ENCODE measurements around the gene FOXL2NB. TPM values are rescaled to one million over a fixed set of nuclear protein-coding genes. Genes with fewer than 3 reads are reported as not detected.

The FOXL2NB gene
- total RNA-seq, 3 donors from 2014 or later, result not detected

GRCh38 chr3:138947495-138948121 is 591 bp downstream of the FOXL2NB start:
- DNase-seq (no peak), ATAC-seq (no peak)
- H3K27me3 Mint-ChIP-seq (ENCODE audit: low read depth), result peaks cover 75% of the 10 kb centered on the region
- H3K9me3 Mint-ChIP-seq, result no peaks in the 10 kb centered on the region
- peak overlapping the region; percentile 66 for H3K4me3 Mint-ChIP-seq
- H3K36me3 Mint-ChIP-seq (ENCODE audit: insufficient read depth), result no peaks in the 10 kb centered on the region
- H3K4me1 Mint-ChIP-seq (ENCODE audit: low read depth), result peaks cover 39% of the 10 kb centered on the region

DNA sequence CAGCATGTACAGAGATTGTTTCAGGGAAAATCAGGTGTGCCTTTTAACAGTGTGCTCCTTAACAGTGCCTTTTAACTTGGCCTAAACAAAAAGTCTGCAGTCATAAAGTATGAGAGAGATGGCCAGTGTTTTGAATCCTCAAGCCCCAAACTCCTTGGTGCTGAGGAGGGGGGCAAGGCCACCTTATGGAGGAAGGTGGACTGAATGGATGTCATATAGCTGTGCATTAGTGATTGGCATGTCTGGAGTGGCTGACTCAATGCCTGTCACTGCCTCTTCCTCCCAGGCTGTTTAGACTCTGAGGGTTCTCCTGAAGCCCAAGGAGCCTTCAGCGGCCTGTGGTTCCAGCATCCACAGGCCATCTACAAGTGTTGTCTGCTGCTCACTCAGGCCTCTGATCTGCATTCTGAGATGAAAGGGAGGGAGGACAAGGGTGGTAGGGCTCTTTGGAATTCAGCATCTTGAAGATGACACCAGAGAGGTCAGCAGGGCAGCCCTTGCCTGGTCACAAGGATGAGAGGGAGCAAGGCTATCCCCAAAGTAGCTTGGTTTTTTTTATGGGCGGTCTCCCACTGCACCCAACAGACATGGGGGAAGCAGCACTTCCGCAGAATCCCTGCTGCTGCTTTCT is 1.5 kb downstream of the FOXL2NB start:
- ATAC-seq, result no peak
- no peak for DNase-seq
- H3K4me3 Mint-ChIP-seq, result no peak overlapping the region
- H3K9me3 Mint-ChIP-seq, result no peaks in the 10 kb centered on the region
- H3K4me1 Mint-ChIP-seq (ENCODE audit: low read depth), result peaks cover 37% of the 10 kb centered on the region
- peaks cover 66% of the 10 kb centered on the region for H3K27me3 Mint-ChIP-seq (ENCODE audit: low read depth)
- no peaks in the 10 kb centered on the region for H3K36me3 Mint-ChIP-seq (ENCODE audit: insufficient read depth)

- Mint-ChIP-seq H3K4me3 (no peak overlapping the region), H3K4me1 (ENCODE audit: low read depth) (peaks cover 31% of the 10 kb centered on the region)
Observed at GRCh38 chr3:138949002-138949418, 2.0 kb downstream of the FOXL2NB start.

DNA sequence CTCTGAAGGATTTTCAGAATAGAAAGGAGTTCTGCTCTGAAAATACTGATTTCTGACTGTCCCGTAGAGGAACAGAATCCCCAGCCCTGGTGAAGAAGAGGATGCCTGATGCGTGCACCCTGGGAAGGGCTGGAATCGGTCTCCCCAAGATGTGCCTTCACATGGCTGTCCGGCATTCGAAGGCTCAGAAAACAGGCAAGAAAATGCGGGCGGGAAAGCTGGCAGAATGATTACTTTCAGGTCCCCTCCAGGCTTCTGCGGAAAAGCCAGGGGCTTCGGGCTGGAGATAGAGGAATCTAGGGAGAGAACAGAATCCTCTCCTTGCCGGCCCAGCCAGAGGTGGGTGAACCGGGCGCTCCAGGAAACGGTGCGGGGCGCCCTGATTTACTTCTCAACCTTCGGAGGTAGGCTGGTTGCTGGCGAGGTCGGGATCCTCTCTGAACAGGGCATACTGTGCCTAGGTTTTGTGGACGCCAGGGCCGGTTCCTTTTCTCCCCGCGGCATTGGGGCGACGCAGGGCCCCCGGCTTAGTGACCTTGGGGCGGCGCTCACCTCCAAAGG is 2.5 kb downstream of the FOXL2NB start:
- ATAC-seq (no peak), DNase-seq (no peak)
- peaks cover 26% of the 10 kb centered on the region for H3K4me1 Mint-ChIP-seq (ENCODE audit: low read depth)
- no peaks in the 10 kb centered on the region for H3K9me3 Mint-ChIP-seq
- H3K4me3 Mint-ChIP-seq, result peak overlapping the region; percentile 65
- H3K36me3 Mint-ChIP-seq (ENCODE audit: insufficient read depth), result no peaks in the 10 kb centered on the region
- peaks cover 56% of the 10 kb centered on the region for H3K27me3 Mint-ChIP-seq (ENCODE audit: low read depth)

More at GRCh38 chr3:138949002-138949418, 2.0 kb downstream of the FOXL2NB start:
- ATAC-seq (no peak), DNase-seq (no peak)
- H3K27me3 Mint-ChIP-seq (ENCODE audit: low read depth), result peaks cover 61% of the 10 kb centered on the region
- no peaks in the 10 kb centered on the region for H3K9me3 Mint-ChIP-seq
- H3K36me3 Mint-ChIP-seq (ENCODE audit: insufficient read depth), result no peaks in the 10 kb centered on the region

GRCh38 chr3:138950006-138950644 is 3.1 kb downstream of the FOXL2NB start:
- no peaks in the 10 kb centered on the region for H3K9me3 Mint-ChIP-seq
- DNase-seq (no peak), ATAC-seq (peak; percentile 45 to 47)
- H3K4me3 Mint-ChIP-seq, result peak overlapping the region; percentile 49
- no peaks in the 10 kb centered on the region for H3K36me3 Mint-ChIP-seq (ENCODE audit: insufficient read depth)
- peaks cover 52% of the 10 kb centered on the region for H3K27me3 Mint-ChIP-seq (ENCODE audit: low read depth)
- peaks cover 23% of the 10 kb centered on the region for H3K4me1 Mint-ChIP-seq (ENCODE audit: low read depth)

- Mint-ChIP-seq H3K4me1 (ENCODE audit: low read depth) (peaks cover 20% of the 10 kb centered on the region), H3K4me3 (peak overlapping the region; percentile 49), H3K9me3 (no peaks in the 10 kb centered on the region), H3K27me3 (ENCODE audit: low read depth) (peaks cover 53% of the 10 kb centered on the region), H3K36me3 (ENCODE audit: insufficient read depth) (no peaks in the 10 kb centered on the region)
- ATAC-seq (no peak), DNase-seq (no peak)
Observed at GRCh38 chr3:138950701-138951100, 3.7 kb downstream of the FOXL2NB start.

- peak in 1 of 2 donors; percentile 14 for ATAC-seq
- peaks cover 2% of the 10 kb centered on the region for H3K36me3 Mint-ChIP-seq (ENCODE audit: insufficient read depth)
Observed at GRCh38 chr3:138960417-138960852, 13.4 kb downstream of the FOXL2NB start.

DNA sequence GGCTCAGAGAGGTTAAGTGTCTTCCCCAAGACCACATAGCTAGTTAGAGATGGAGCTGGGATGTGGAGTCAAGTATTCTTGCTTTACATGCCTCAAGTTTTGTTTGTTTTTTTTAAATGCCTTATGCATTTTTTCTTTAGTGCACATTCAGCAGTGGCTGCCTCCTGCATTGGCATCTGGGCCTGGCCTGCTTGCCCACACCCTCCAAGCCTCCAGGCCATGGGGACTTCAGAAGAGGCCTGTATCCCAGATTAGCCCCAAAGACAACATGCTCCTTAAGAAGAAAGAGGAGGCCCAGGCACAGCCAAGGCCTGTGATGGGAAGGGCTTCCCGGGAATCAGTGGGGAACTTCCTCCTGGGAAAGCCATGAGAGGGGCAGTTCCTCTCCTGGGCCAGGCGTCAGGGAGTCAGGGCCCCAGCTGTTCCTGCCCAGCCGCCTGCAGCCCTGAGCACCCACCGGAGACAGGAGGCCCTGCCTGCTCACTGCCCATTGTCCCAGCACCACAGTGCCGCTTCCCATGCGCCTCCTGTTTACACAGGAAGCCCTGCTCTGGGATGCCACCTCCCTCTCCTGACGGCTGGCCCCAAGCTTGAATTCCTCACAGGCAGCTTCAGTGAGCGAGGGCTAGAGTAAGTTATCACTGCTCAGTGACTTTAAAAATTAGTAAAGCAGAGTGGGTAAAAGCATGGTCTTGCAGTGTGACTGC is 16.0 kb downstream of the FOXL2NB start:
- Mint-ChIP-seq H3K36me3 (ENCODE audit: insufficient read depth) (peaks cover 2% of the 10 kb centered on the region), H3K4me3 (no peak overlapping the region), H3K27me3 (ENCODE audit: low read depth) (peaks cover 54% of the 10 kb centered on the region), H3K4me1 (ENCODE audit: low read depth) (peaks cover 12% of the 10 kb centered on the region), H3K9me3 (peaks cover 17% of the 10 kb centered on the region)
- ATAC-seq (no peak), DNase-seq (no peak)

More at GRCh38 chr3:138960417-138960852, 13.4 kb downstream of the FOXL2NB start:
- no peak for DNase-seq
- peaks cover 9% of the 10 kb centered on the region for H3K9me3 Mint-ChIP-seq
- peaks cover 12% of the 10 kb centered on the region for H3K4me1 Mint-ChIP-seq (ENCODE audit: low read depth)
- peak overlapping the region; percentile 19 for H3K4me3 Mint-ChIP-seq
- H3K27me3 Mint-ChIP-seq (ENCODE audit: low read depth), result peaks cover 54% of the 10 kb centered on the region

GRCh38 chr3:138964264-138964663 is 17.2 kb downstream of the FOXL2NB start:
- peaks cover 50% of the 10 kb centered on the region for H3K27me3 Mint-ChIP-seq (ENCODE audit: low read depth)

DNA sequence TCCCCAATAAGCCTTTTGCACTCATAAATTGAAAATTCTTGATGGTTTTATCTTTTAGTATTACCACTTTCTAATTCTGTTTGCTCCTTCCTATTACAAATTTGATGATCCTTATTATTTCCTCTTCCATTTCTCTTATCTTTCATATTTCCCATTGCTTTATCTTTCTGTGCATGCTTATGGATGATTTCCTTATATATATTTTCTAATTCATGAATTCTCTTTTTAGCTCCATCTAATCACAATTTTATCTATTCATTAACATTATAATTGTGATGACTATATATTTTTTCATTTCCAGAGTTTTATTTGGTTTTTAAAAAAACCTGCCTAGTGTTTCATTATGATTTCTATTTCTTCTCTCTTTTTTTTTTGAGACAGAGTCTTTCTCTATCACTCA is 17.9 kb downstream of the FOXL2NB start:
- H3K9me3 Mint-ChIP-seq, result peaks cover 17% of the 10 kb centered on the region
- H3K27me3 Mint-ChIP-seq (ENCODE audit: low read depth), result peaks cover 49% of the 10 kb centered on the region
- no peak for ATAC-seq
- peaks cover 2% of the 10 kb centered on the region for H3K36me3 Mint-ChIP-seq (ENCODE audit: insufficient read depth)
- no peak overlapping the region for H3K4me3 Mint-ChIP-seq
- no peak for DNase-seq
- peaks cover 12% of the 10 kb centered on the region for H3K4me1 Mint-ChIP-seq (ENCODE audit: low read depth)

More at GRCh38 chr3:138964264-138964663, 17.2 kb downstream of the FOXL2NB start:
- H3K4me1 Mint-ChIP-seq (ENCODE audit: low read depth), result peaks cover 12% of the 10 kb centered on the region
- DNase-seq (no peak), ATAC-seq (no peak)
- no peak overlapping the region for H3K4me3 Mint-ChIP-seq
- peaks cover 17% of the 10 kb centered on the region for H3K9me3 Mint-ChIP-seq
- peaks cover 2% of the 10 kb centered on the region for H3K36me3 Mint-ChIP-seq (ENCODE audit: insufficient read depth)

DNA sequence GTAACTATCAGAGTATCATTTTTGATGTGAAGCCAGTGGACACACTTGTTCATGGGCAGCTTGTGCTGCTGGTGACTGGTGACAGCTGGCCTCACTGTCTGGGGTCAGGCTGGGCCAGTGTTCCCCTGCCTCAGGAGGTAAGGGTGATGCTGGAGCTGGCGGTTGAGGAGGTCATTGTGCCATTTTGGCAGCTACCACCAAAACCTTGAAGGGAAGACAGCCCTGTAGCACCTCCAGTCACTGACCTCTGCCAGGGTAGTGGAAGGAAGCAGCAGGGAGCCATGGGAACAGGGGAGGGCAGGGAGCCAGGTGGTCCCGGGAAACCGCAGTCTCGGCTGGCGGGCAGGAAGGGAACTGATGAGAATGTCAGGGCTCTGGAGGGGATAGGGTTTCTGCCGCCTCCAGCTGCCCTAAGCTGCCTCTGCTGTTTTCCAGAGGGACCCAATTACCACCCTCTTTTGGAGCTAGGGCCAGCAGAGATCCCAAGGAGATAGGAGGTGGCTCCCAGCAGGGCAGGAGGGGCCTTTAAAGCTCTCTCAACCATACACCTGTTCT is 24.8 kb downstream of the FOXL2NB start:
- DNase-seq (no peak), ATAC-seq (no peak)
- H3K4me1 Mint-ChIP-seq (ENCODE audit: low read depth), result no peaks in the 10 kb centered on the region
- H3K9me3 Mint-ChIP-seq, result no peaks in the 10 kb centered on the region
- peaks cover 22% of the 10 kb centered on the region for H3K27me3 Mint-ChIP-seq (ENCODE audit: low read depth)
- no peak overlapping the region for H3K4me3 Mint-ChIP-seq
- no peaks in the 10 kb centered on the region for H3K36me3 Mint-ChIP-seq (ENCODE audit: insufficient read depth)

- no peaks in the 10 kb centered on the region for H3K4me1 Mint-ChIP-seq (ENCODE audit: low read depth)
- H3K9me3 Mint-ChIP-seq, result no peaks in the 10 kb centered on the region
- no peak for DNase-seq
- no peak overlapping the region for H3K4me3 Mint-ChIP-seq
- no peak for ATAC-seq
- no peaks in the 10 kb centered on the region for H3K36me3 Mint-ChIP-seq (ENCODE audit: insufficient read depth)
- peaks cover 22% of the 10 kb centered on the region for H3K27me3 Mint-ChIP-seq (ENCODE audit: low read depth)
Observed at GRCh38 chr3:138972941-138973340, 25.9 kb downstream of the FOXL2NB start.

DNA sequence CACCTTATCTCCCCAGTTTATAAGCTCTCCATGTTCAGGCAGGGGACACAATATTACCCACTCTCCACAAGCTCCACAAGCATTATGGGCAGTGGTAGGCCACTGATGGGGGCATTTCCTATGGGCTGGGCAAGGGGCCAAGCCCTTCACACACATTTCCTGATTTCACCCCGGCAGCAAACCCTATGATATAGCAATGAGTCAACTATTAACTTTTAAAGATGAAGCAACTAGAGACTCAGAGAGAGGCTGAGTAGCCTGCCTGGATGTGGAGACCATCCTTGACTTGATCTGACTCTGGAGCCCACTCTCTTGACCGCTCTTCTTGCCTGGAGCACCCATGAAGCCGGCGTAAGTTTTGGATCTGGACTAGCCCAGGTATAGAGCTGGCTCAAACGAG is 27.4 kb downstream of the FOXL2NB start:
- Mint-ChIP-seq H3K36me3 (ENCODE audit: insufficient read depth) (no peaks in the 10 kb centered on the region), H3K27me3 (ENCODE audit: low read depth) (peaks cover 20% of the 10 kb centered on the region), H3K4me1 (ENCODE audit: low read depth) (no peaks in the 10 kb centered on the region), H3K9me3 (no peaks in the 10 kb centered on the region), H3K4me3 (no peak overlapping the region)
- no peak for DNase-seq
- ATAC-seq, result no peak

DNA sequence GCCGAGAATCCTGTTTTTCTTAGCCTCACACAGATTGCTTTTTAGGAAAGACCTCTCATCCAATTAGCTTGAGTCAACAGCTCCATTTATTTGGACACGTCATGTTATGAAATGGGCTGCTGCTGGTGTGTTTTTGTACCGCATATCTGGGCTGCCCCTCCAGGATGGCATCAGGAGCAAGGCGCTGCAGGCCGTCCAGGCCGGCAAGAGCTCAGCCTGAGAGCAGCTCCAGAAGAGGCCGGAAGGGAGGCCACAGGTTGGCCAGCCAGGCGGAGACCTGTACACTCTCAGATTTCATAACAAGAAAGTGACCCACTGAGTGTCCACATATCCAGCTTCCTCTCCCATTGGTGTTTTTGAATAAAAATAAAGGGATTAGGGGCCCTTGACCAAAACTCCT is 28.3 kb downstream of the FOXL2NB start:
- H3K36me3 Mint-ChIP-seq (ENCODE audit: insufficient read depth), result no peaks in the 10 kb centered on the region
- ATAC-seq (no peak), DNase-seq (no peak)
- no peaks in the 10 kb centered on the region for H3K9me3 Mint-ChIP-seq
- no peaks in the 10 kb centered on the region for H3K4me1 Mint-ChIP-seq (ENCODE audit: low read depth)
- H3K27me3 Mint-ChIP-seq (ENCODE audit: low read depth), result peaks cover 16% of the 10 kb centered on the region
- no peak overlapping the region for H3K4me3 Mint-ChIP-seq

All from activated T-cell treated with anti-CD3 and anti-CD28 coated beads, Interleukin-2, amount 50 U/mL, for 4 hours (primary cell).